Bronchial epithelial cell (primary cell): ENCODE measurements around the gene GFRA1. TPM values are rescaled to one million over a fixed set of nuclear protein-coding genes. Genes with fewer than 3 reads are reported as not detected.

Experiments
- DNase-seq: peaks from one replicate; pipeline ENCODE4 v3.0.0-alpha.2; 2010; ENCODE audit warnings: low read depth
- FAIRE-seq: peaks from 2 replicates; lab custom pipeline; 2011; peaks lifted over from hg19 to GRCh38; lab: Jason Lieb, UNC
- H3K27me3 ChIP-seq: 2 replicates; pipeline ENCODE4 v1.5.1; 2011; ENCODE audit warnings: low read length; ENCODE audit not compliant: control insufficient read depth, insufficient read depth
- H3K36me3 ChIP-seq: 2 replicates; pipeline ENCODE4 v1.5.1; 2011; ENCODE audit warnings: low read length; ENCODE audit not compliant: control insufficient read depth, insufficient read depth
- H3K4me3 ChIP-seq: 2 replicates; pipeline ENCODE4 v1.5.1; 2011; ENCODE audit warnings: mild to moderate bottlenecking, low read depth, low read length, control low read depth
- total RNA-seq: library from RNA; depleted of rRNA; stranded (reverse); fragments of >200 nt; gene quantifications from 2 replicates; pipeline ENCODE4 v1.2.1, GENCODE V29; 2014
- TF ChIP-seq, protein P1 (sequence below): IDR thresholded peaks from 2 replicates; pipeline ENCODE4 v1.5.1; 2011; ENCODE audit warnings: mild to moderate bottlenecking, moderate library complexity, low read length, control low read depth, inconsistent platforms; ENCODE audit not compliant: insufficient read depth, severe bottlenecking

Gene GFRA1
- total RNA-seq, 1 donor from 2014 or later: under 0.01 TPM

DNA sequence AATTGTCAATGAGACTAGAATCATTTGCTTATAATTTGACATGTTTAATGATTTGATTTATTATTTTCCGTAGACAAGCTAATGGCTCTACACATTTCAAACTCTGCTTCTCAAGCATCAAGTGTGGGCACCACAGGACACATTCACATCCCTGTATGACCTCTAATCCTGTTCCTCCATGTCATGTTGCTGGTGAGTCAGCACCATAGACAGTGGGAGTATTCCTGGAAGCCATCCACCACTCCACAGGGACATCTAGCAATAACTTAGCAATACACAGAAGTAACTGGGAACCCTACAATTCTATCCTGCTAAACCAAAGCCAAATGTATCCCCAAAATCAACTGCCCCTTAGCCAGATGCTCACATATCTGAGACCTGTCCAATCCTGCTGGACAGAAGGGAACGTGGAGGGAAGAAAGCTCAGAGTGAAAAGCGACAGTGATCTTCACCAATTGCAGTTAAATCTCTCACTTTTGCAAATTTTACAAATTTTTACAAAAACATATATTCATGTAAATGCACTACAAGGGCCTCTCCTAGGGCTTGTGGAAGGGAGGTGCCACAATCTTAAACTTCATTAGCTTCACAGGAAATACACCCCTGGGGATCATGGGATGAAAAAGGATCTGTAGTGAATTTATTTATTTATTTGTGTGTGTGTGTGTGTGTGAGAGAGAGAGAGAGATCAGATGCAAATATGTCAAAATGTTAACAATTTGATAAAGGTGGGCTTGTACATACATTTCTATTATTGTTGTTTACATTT lies 126.5 kb downstream of the GFRA1 start:
- Histone ChIP-seq H3K36me3 (no peaks in the 10 kb centered on the region), H3K4me3 (no peak overlapping the region), H3K27me3 (no peaks in the 10 kb centered on the region)
- no peak for DNase-seq
- TF ChIP-seq, protein P1, sequence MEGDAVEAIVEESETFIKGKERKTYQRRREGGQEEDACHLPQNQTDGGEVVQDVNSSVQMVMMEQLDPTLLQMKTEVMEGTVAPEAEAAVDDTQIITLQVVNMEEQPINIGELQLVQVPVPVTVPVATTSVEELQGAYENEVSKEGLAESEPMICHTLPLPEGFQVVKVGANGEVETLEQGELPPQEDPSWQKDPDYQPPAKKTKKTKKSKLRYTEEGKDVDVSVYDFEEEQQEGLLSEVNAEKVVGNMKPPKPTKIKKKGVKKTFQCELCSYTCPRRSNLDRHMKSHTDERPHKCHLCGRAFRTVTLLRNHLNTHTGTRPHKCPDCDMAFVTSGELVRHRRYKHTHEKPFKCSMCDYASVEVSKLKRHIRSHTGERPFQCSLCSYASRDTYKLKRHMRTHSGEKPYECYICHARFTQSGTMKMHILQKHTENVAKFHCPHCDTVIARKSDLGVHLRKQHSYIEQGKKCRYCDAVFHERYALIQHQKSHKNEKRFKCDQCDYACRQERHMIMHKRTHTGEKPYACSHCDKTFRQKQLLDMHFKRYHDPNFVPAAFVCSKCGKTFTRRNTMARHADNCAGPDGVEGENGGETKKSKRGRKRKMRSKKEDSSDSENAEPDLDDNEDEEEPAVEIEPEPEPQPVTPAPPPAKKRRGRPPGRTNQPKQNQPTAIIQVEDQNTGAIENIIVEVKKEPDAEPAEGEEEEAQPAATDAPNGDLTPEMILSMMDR: no peak
- no peak for FAIRE-seq

DNA sequence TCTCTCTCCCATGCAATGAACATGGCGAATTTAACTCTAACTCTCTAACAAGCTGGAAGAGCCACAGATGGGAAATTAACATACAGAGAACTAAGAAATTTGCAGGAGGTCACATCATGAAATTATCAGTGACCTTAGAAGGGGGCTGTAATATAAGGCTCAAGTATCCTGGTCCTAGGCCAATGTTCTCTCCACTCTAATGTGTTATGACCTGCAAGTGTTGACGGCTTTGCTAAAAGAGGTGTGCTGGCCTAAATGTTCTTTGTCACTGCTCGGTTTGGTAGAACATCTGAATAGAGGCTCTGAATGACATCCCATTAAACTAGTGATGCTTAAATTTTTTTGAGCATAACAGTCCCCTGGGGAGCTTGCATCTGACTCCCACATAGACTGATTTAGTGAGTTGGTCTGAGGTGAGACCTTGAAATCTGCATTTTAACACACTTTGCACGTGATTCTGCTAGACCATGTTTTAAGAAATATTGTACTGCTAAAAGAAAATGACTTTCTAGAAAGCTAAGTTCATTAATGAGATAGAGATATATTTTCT lies 129.3 kb downstream of the GFRA1 start:
- Histone ChIP-seq H3K36me3 (no peaks in the 10 kb centered on the region), H3K4me3 (no peak overlapping the region), H3K27me3 (no peaks in the 10 kb centered on the region)
- no peak for FAIRE-seq
- TF ChIP-seq, protein P1: no peak
- no peak for DNase-seq

DNA sequence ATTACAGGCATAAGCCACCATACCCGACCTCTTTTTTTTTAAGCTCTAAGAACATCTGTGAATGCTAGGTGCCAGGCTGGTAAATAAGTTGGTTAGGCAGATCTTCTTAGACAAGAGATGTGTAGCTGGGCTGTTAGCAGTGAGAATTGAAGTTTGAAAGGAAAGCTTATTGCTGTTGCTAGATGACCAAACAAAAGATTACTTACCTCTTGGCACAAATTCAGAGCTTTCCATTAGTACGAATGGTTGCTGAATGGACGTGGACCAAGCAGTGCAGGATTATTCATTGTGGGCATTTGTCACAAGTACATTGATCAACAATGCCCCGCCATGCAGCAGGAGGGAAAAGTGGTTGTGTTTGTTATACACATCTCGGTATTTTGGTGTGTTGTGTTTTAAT lies 131.2 kb downstream of the GFRA1 start:
- FAIRE-seq (no peak), DNase-seq (no peak)
- no peaks in the 10 kb centered on the region for H3K27me3 ChIP-seq
- no peak overlapping the region for H3K4me3 ChIP-seq
- TF ChIP-seq, protein P1: no peak
- H3K36me3 ChIP-seq: no peaks in the 10 kb centered on the region

DNA sequence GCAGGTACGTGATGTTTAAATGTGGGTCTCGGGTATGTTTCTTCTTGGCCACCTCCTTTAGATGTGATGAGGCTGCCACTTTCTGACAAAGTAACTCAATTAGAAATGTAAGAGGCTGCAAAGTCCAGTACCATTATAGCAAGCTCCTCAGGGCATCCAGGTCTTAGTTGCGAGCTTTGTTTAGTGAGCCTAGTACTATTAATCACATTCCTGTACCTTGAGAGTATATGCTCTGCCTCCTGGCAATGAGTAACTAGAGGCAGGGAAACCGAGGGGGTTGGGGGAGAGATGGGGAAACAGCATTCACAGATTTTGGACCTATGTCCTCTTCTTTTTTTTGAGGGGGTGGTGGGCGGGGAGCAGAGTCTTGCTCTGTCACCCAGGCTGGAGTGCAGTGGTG lies 131.8 kb downstream of the GFRA1 start:
- no peaks in the 10 kb centered on the region for H3K27me3 ChIP-seq
- FAIRE-seq: no peak
- no peak overlapping the region for H3K4me3 ChIP-seq
- no peaks in the 10 kb centered on the region for H3K36me3 ChIP-seq
- TF ChIP-seq, protein P1: no peak
- no peak for DNase-seq

GRCh38 chr10:116139886-116140285 lies 133.1 kb downstream of the GFRA1 start:
- Histone ChIP-seq H3K27me3 (no peaks in the 10 kb centered on the region), H3K4me3 (no peak overlapping the region), H3K36me3 (no peaks in the 10 kb centered on the region)
- DNase-seq: no peak
- TF ChIP-seq, protein P1: no peak
- no peak for FAIRE-seq
